GM18517 (cell line): ENCODE measurements around the gene DDB1.
A peak's percentile ranks its signal among the peaks of the same experiment; 100 is the strongest.

Source experiments
- ATAC-seq: cut with Tn5 transposase; IDR thresholded peaks from one replicate; pipeline ENCODE4 v1.9.1; 2021; ENCODE audit warnings: mild to moderate bottlenecking, moderate library complexity; ENCODE audit not compliant: unreplicated experiment

DDB1 gene

GRCh38 chr11:61332797-61333549 lies at the start of gene DDB1, which contains the start of gene TKFC:
DDB1 (minus strand) TSS chr11:61333105; CDS start chr11:61332968, 137 bp downstream.
TKFC (plus strand) TSS chr11:61333228; CDS start chr11:61334729, 1,501 bp downstream.
- peak; percentile 76 for ATAC-seq

- ATAC-seq, result no peak
Measured at GRCh38 chr11:61380884-61381283, 48.0 kb upstream of the DDB1 start.

GRCh38 chr11:61378713-61379313 lies 45.9 kb upstream of the DDB1 start:
- no peak for ATAC-seq

GRCh38 chr11:61377461-61378160 lies 44.7 kb upstream of the DDB1 start:
- no peak for ATAC-seq

- ATAC-seq, result no peak
Measured at GRCh38 chr11:61375761-61376108, 42.8 kb upstream of the DDB1 start.

GRCh38 chr11:61372659-61373420 lies 39.9 kb upstream of the DDB1 start:
- no peak for ATAC-seq

- ATAC-seq, result no peak
Measured at GRCh38 chr11:61370349-61371005, 37.6 kb upstream of the DDB1 start.

GRCh38 chr11:61369372-61370348 lies 36.8 kb upstream of the DDB1 start:
- no peak for ATAC-seq

- ATAC-seq, result no peak
Measured at GRCh38 chr11:61368646-61369045, 35.7 kb upstream of the DDB1 start.

- no peak for ATAC-seq
Measured at GRCh38 chr11:61367406-61367805, 34.5 kb upstream of the DDB1 start.

- no peak for ATAC-seq
Measured at GRCh38 chr11:61364012-61364675, 31.2 kb upstream of the DDB1 start.

- ATAC-seq, result peak; percentile 1
Measured at GRCh38 chr11:61362542-61362875, 29.6 kb upstream of the DDB1 start.

- ATAC-seq, result peak; percentile 75
Measured at GRCh38 chr11:61361741-61362541, 29.0 kb upstream of the DDB1 start, which contains the start of the genes CYB561A3 and TMEM138. CYB561A3 (minus strand) TSS chr11:61361882; CDS start chr11:61356713, 5,169 bp downstream. TMEM138 (plus strand) TSS chr11:61362374; CDS start chr11:61364391, 2,017 bp downstream.

- no peak for ATAC-seq
Measured at GRCh38 chr11:61361237-61361740, 28.4 kb upstream of the DDB1 start.

- ATAC-seq, result no peak
Measured at GRCh38 chr11:61359516-61359915, 26.6 kb upstream of the DDB1 start.

- no peak for ATAC-seq
Measured at GRCh38 chr11:61358566-61358965, 25.7 kb upstream of the DDB1 start.

GRCh38 chr11:61357894-61358239 lies 25.0 kb upstream of the DDB1 start:
- ATAC-seq, result no peak
